Esophagus squamous epithelium (tissue), 4 donors: ENCODE data around the gene MAP7D2.

ENCODE experiments used
- CTCF ChIP-seq, 6 experiments: fragments of 450-650 bp in 4 of 6; fragments of 200-600 bp in 2 of 6; sonication (generic) in 2 of 6; IDR thresholded peaks; one replicate each; pipeline ENCODE4 v1.5.1; 2016 to 2019; ENCODE audit warnings: antibody characterized with exemption in 6 of 6, mild to moderate bottlenecking in 4 of 6, moderate library complexity in 4 of 6
- POLR2A ChIP-seq, 4 donors: fragments of 450-650 bp; IDR thresholded peaks; one replicate each; pipeline ENCODE4 v1.6.1; 2017; ENCODE audit warnings: antibody characterized with exemption in 4 of 4, mild to moderate bottlenecking in 4 of 4, moderate library complexity in 3 of 4

- TF ChIP-seq POLR2A (IDR thresholded peaks at IDR 0.05) (no peak), CTCF (IDR thresholded peaks at IDR 0.05) (no peak)
Observed at GRCh38 chrX:20116577-20117240, at the start of gene MAP7D2.
